Stimulated activated CD8-positive, alpha-beta memory T cell treated with anti-CD3 and anti-CD28 coated beads, Interleukin-15, amount 100 ng/mL, for 24 hours (primary cell): ENCODE data around the gene OCSTAMP.

Source experiments
- DNase-seq: peaks from one replicate; pipeline ENCODE4 v3.0.0-alpha.2; 2020; ENCODE audit warnings: low read depth

Gene OCSTAMP

DNA sequence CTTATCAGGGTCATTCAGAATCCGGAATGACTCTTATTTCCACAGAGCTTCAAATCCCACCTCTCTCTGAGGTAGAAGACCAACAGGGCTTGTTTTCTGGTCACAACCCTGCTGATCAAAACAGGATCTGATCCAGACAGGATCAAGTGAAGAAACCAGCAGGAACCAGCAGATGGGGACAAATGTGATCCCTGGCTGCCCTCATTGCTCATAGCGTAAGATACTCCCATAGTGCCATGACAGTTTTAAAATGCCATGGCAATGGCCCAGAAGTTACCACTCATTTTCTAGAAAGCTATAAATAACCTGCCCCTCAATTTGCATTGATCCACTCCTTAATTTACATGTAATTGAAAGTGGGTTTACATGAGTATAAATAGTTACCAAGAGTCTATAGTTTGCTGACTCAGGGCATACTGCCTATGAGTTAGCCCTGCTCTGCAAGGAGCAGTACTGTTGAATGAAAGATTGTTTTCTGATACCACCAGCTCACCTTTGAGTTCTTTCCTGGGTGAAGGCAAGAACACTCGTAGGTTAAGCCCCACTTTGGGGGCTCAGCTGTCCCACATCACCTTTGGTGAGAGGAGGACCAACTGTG, 30.9 kb downstream of the OCSTAMP start:
- DNase-seq = no peak

DNA sequence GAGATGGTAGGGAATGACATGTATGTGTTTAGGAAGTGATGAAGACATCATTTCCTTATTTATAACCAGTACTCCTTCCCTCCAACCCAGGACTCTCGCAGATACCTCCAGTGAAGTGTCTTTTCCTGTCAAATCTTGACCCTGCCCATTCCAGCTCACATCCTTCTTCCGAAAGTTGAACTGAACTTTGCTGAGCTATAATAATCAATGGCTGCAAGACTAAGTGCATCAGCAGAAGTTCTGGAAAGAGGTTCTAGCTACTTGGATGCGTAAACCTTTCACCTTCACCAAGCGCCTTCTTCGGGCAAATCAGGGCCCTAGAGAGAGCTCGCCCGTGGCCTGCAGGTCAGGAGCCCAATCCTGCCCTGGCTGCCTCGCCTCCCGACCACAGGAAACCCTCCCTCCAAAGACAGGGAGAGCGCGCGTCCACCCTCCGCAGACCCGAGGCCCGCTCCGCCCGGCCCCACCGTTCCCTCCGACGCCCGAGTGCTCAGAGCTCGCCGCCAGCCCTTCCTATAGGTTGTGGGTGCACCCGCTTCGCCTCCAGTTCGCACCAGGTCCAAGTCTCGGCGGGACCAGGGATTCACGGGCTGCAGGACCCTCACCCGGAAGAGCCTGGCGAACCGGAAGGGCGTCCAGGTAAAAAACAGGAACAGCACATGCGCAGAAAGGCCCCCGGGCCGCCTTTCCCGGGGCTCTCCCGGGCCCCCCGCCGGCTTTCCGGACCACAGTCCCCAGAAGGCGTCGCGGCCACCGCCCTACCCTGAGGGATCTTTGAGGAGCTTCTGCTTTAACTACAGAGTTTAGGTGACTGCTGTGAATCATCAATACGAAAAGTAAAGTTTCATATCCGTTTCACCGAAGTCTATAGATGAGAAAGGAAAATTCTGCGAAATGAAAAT, 37.3 kb downstream of the OCSTAMP start, which contains the start of gene ZNF334:
ZNF334 (minus strand) TSS at position 617 of the 902 bp plus-strand sequence. CDS start 1,457 bp downstream, outside the sequence.
- peak; percentile 13 for DNase-seq

DNA sequence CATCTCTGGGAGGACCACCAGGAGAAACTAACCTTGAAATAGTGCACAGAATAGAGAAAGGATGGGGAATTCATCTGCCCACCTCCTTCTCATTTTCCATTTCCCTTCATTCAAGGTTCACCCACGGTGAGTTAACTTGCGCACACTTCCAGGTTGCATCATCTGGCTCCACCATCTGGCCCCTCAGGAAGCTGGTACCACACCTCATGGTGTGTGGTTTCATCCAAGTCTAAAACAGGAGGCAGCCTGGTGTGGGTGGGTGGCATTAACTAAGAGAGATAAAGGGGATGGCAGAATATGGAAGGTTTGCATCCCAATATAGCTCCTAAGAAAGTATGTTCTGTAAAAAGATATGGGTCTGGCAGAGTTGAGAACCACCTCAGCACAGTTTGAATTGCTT, 40.9 kb downstream of the OCSTAMP start:
- no peak for DNase-seq

DNA sequence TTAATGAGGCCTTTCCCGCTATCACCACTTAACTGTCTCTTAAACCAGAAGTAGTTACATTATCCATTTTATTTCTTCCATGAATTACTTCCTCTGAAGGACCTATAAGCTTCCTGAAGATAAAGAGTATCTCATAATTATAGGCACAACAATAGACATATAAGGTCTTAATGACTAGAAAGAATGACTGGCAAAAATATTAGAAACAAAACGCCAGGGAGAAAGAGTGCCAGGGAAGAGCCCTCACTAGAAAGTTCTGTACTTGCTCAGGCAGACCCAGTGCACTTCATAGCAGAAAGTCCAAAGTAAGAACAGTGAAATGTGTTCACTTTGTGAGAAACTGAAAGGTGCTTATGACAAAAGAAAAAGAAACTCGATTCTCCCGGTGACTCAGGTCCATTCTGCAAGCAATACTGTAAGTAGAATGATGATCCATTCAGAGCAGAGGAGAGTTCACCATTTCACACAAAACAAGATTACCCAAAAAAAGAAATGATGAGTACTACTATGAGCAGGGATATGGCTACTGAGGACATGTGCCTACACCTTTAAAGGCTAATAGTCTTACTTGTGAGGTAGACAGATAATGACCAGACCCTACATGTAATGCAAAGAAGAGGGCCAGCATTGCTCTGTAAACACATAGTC, 42.6 kb downstream of the OCSTAMP start:
- no peak for DNase-seq

DNA sequence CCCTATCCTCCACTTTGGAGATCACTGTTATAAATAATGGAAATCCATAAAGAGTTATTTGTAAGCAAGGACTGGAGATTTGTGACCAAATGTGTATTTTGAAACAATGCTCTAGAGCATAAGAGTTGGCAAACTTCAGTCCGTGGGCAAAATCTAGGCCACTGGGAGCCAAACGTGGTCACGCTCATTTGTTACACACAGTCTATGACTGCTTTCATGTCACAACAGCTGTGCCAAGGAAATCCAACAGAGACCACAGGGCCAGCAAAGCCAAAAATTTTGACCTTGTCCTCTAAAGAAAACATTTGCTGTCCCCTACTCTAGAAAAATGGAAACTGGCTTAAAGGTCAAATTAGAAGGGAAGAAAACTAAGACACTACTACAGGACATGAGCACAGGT, 44.9 kb downstream of the OCSTAMP start:
- no peak for DNase-seq

DNA sequence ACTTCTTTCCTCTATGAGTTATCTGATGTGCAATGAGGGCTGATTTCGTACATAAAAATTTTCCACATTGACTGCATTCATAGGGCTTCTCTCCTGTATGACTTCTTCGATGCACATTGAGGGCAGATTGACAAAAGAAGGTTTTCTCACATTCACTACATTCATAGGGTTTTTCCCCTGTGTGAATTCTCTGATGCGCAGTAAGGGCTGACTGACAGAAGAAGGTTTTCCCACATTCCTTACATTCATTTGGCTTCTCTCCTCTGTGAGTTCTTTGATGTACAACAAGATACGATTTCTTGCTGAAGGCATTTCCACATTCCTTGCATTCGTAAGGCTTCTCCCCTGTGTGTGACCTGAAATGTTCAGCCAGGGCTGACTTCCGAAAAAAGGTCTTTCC, 48.5 kb downstream of the OCSTAMP start:
- DNase-seq = no peak

DNA sequence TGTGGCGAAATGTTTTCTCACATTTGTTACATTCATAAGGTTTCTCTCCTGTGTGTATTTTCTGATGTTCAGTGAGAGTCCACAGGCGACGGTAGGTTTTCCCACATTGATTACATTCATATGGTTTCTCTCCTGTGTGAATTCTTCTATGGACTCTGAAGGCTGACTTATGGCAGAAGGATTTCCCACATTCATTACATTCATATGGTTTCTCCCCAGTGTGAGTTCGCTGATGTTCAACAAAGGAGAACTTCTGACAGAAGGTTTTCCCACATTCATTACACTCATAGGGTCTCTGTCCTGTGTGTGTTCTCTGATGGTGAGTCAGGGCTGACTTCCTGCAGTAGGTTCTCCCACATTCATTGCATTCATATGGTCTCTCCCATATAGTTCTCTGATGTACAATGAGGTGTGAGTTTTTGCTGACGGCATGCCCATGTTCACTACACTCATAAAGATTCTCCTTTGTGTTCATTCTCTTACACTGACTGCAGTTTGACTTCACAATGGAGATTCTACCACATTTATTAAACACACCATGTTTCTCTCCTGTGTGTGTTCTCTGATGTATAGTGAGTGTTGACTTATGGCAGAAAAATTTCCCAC, 49.0 kb downstream of the OCSTAMP start:
- no peak for DNase-seq

DNA sequence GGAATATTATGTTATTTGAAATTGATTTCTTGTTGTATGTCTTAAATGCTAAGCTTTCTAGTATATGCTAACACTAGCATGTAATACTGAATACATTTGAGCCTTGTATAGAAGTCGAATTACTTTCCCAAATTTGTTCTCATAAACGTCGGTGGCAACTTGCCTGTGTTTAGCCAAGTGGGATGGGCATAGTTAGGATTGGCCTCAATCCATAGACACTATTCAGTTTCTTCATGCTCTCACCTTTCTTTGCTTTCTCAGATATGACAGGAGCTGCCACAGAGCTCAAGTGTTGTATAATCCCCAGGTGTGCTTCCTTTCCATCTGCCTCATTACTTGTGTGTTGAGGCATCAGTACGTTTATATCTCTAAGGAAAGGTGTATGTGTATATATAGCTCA, 56.4 kb downstream of the OCSTAMP start:
- DNase-seq = no peak

DNA sequence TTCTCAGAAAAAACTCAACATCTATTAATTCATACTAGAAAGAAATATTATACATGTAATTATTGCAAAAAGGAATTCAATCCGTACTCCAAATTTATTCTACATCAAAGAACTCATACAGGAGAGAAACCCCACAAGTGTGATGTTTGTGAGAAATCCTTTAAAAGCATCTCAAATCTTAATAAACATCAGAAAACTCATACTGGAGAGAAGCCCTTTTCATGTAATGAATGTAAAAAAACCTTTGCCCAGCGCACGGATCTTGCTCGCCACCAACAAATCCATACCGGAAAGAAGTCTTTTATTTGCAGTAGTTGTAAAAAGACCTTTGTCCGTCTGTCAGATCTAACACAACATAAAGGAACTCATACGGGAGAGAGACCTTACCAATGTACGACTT, 59.1 kb downstream of the OCSTAMP start:
- no peak for DNase-seq
